Stimulated activated CD4-positive, alpha-beta T cell treated with anti-CD3 and anti-CD28 coated beads, Interleukin-2, amount 100 ng/mL, for 24 hours (primary cell): Measurements from ENCODE around the gene PLAU.
A peak's percentile ranks its signal among the peaks of the same experiment; 100 is the strongest.
"Not testable (repeated sequence)": the region's sequence is repeated elsewhere in the genome, so short reads cannot be mapped to it uniquely, and the experiment has no call there.

Experiments used
- DNase-seq, 2 donors: peaks; one replicate each; pipeline ENCODE4 v3.0.0-alpha.2; 2020

Gene PLAU

GRCh38 chr10:73876971-73877370 lies 34.0 kb upstream of the PLAU start:
- DNase-seq = no peak

DNA sequence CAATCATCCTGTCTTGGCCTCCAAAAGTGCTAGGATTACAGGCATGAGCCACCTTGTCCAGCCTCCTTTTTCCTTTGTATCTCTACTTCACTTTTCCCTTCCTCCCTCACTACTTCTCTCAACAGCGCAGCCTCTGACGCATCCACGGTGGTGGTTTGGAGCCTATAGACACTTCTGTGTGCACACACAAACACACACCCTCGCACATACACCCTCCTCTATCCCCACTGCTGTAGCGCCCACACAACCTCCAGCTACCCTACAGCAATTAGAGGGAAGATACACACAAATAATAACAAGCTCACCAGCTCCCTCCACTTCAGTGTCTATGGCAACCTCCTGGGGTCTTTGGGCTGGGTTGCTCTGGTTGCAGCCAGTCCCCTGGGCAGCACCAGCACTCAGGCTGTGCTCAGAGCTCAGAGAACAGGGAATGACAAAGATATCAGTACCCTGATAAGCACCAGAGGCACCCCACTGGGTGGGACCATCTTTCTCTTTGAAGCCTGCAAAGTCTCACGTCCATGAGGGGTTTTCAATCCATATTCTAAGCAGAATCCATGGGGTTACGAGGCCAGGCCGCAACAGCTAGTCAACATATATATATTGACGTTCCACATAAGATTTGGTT lies 33.3 kb upstream of the PLAU start:
- DNase-seq = no peak

DNA sequence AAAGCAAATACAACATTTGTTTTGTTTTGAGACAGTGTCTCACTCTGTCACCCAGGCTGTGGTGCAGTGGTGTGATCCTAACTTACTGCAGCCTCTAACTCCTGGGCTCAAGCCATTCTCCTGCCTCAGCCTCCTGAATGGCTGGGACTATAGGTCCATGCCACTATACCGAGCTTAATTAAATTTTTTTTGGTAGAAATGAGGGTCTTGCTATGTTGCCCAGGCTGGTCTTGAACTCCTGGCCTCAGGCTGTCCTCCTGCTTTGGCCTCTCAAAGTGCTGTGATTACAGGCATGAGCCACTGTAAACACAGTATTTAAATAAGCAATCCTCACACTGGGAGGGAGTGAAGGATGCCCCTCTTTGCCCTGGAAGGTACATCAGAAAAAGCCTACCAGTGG lies 32.6 kb upstream of the PLAU start:
- DNase-seq = no peak

DNA sequence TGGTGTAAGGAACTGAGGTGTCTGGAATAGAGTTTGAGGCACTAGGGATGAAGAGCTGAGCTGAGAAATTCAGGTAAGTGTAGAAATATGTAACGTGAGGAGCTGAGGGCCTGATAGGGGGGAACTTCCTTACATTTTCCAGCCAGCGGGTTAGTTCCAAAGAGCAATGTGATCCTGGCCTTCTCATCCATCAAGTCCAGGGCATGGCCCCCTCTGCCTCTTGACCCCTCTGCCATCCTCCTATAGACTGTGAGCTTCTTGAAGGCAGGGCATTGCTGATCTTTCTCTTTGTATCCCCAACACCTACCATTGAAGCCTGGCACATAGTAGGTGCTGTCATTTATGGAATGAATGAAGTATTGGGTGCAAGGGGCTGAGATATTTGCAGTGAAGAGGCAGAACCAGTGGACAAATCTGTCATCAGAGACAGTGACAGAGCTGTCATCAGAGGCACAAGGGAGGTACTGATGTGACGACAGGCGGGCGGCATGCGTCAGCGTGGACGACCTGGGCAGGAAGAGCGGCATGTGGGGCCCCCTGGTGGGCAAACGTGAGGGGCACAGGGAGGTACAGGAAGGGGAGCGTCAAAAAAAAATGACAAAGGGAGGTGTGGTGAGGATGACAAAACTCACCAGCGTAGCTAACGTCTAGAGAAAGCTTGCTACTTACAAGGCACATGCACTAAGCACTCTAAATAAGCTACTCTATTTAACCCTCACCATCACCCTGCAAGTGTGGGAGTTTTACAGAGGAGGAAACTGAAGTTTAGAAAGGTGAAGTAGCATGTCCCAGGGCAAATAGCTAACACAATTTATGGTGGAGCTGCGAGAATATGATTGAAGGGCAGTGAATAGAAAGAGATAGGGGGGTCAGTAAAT lies 31.4 kb upstream of the PLAU start:
- DNase-seq = peak; percentile 94 to 95

DNA sequence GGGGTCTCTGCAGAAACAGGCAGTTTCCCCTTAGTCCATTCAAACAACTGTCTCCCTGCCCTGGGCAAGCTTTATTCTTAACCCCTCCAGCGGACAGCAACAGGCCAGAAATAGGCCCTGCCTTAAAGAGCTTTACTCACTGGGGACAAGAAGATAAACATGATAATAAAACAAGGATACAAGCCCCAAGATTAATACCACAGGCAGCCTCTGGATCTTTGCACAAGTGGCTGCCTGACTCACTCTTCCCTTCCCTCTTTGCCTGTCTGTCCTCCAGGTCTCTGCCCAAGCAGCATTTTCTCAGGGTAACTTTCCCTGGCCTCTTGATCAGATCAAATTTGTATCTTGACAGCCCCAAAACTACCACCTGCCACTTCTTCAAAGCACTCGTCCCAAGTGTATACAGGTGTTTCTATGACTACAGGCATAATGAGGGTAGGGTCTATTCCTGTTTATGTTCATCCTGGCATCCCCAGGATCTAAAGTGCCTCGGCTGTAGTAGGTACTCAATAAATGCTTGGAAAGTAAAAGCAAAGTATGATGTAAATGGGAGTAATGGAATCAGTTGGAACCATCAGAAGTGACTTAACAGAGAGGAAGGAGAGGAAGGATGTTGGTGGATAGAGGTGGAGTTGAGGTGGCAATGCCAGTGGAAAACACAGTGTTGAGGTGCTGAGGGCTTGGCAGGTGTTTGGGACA lies 29.6 kb upstream of the PLAU start:
- no peak for DNase-seq

DNA sequence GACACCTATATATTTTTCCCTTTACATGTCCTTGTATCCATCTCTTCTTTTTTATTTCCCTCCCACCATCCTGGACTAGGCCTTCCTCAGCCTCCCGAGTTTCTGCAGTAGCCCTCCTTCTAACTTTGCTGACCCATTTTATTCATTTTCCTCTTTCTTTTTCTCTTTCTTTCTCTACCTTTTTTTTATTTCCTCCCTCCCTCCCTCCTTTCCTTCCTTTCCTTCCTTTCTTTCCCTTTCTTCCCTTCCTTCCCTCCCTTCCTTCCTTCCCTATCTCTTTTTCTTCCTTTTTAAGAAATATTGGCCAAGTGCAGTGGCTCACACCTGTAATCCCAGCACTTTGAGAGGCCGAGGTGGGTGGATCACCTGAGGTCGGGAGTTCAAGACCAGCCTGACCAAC lies 26.9 kb upstream of the PLAU start:
- no peak for DNase-seq

DNA sequence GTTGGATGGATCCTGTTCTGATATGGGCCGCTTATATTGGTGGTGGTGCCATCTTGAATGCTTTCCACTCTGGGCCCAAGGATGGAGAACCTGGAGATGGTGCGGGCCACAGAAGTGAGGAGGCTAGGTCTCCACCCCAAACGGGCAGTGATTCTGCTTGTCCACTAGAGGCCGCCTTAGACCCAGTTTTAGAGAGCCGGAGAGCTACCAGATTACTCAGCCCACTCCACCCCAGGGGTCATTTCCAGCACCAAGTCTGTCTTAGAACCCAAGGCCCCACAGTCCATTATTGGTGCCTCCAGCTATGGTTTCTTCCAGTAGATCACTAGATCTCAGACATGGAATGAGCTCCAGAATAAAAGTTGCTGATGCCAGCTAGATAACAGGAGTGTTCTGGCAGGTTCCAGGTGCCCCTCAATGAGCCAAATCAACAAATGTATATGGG lies 24.8 kb upstream of the PLAU start:
- DNase-seq = peak; percentile 67 to 74

- no peak for DNase-seq
These were observed 24.2 kb upstream of the PLAU start for GRCh38 chr10:73886661-73887293.

DNA sequence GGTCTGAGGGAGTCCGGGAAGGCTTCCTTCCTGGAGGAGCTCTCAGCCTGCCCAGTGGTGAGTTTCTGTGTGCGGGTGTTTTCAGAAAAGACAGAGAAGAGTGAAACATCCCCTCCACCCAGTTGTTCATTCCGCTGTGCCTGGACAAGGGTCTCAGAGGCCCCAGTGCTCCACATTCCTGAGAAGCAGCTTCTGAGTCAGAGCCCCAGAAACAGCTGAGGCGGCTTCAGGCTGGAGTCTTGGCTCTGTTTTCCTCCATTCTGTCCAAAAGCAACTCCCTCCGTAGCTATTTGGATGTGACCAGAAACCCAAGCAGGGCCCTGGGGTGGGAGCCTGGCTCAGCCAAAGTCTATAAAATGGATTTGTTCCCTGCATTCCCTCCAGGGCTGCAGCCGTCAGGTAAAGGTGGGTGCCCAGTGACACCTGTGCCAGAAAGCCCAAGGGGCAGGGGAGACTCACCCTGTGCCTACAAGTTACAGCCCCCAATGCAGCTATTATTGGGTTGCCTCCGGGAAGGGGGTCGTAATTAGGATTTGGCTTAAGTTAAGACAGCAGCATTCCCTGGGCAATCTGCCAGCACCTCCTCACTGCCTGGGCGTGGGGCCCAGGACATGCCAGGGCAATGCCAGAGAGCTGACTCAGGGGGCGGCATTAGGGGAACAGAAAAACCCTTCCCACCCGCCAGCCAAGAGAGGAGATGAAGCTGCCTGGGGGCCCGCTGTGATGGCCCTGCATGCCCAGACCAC lies 23.5 kb upstream of the PLAU start:
- no peak for DNase-seq

DNA sequence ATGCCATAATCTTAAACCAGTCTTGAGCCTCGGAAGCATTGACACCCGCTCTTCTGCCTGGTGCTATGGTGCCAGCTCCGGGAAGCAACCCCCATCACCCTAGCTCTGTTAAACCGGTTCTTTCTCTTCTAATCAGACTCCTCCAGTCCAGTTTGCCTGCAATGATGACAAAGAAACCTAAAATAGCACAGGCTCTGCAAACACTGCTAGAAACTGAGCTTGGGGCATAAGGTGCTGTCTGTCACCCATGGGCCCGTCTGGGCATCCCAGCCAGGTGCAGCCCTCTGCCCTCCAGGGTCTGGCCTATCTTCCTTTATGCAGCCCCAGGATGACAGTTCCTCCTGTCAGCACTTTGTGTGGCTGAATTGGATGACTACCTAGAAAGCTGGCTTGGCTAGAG lies 22.4 kb upstream of the PLAU start:
- DNase-seq = no peak

GRCh38 chr10:73889014-73889413 lies 21.9 kb upstream of the PLAU start:
- DNase-seq = peak in 1 of 2 donors; percentile 30

- not testable (repeated sequence) for DNase-seq
These were observed 21.5 kb upstream of the PLAU start for GRCh38 chr10:73889416-73889815.

GRCh38 chr10:73890261-73890660 lies 20.7 kb upstream of the PLAU start:
- no peak for DNase-seq

DNA sequence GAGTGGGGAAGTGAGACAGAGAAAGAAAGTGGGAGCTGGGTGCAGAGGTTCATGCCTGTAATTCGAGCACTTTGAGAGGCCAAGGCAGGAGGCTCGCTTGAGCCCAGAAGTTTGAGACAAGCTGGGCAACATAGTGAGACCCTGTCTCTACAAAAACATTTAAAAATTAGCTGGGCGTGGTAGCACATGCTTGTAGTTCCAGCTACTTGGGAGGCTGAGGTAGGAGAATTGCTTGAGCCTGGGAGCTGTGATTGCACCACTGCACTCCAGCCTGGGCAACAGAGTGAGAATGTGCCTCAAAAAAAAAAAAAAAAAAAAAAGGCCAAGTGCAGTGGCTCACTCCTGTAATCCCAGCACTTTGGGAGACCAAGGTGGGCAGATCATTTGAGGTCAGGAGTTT lies 20.1 kb upstream of the PLAU start:
- DNase-seq = not testable (repeated sequence)

GRCh38 chr10:73891540-73891939 lies 19.4 kb upstream of the PLAU start:
- no peak for DNase-seq

DNA sequence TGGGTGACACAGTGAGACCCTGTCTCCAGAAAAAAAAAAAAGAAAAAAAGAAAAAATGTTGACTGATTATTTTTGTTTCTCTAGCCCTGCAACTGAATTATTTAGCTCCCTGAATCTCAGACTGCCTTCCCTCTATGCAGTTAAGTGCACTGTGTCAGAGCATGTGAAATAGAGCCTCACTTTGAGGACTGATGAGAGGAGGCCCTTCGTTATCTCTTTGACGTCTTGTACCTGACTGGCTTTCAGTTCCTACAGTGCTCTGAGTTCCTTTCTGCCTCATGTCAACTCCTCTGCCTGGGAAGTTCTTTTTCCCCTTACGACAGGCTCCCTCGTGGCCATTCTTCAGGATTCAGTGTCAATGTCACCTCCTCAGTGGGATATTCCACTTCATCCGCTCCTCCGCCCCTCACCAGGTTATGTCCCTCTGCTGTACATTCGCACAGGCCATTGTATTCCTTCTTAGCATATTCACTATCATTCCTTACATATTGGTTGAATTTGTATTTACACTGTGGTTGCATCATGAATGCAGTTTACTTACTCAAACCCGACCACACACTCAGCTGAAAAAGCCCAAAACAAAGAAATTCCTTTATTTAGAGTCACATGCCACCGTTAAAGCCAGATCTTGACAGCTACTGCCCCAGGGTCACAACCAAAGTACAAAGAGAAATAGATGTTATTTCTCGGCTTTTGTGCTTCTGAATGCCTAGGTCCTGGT lies 18.5 kb upstream of the PLAU start:
- DNase-seq = no peak

DNA sequence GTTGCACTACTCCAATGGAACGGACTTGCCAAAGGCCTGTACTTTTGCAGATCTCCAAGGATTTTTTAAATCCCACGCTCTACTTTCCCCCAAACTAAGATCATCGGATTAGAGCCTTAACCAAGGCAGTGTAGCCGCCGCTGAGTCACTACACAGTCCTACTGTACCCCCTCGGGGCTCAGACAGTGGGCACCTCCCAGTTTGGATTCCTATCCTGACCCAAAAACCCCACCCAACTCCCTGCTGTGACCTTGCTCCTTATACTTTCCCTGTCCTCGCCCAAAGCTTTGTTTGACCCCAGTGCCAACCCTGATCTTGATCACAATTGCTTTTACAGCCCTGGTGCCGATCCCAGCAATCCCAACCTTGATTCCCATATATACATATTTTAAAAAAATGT lies 17.5 kb upstream of the PLAU start:
- no peak for DNase-seq

GRCh38 chr10:73894245-73894971 lies 16.5 kb upstream of the PLAU start:
- DNase-seq = peak in 1 of 2 donors; percentile 7

GRCh38 chr10:73895381-73895780 lies 15.6 kb upstream of the PLAU start:
- DNase-seq = not testable (repeated sequence)

- no peak for DNase-seq
These were observed 13.2 kb upstream of the PLAU start for GRCh38 chr10:73897693-73898092.
